Embryonic facial prominence (tissue), 1 donor: ENCODE data around the gene FERD3L.

ENCODE experiments used
- DNase-seq: peaks from one replicate; pipeline ENCODE4 v3.0.0-alpha.2; 2016; ENCODE audit errors: extremely low spot score

Gene FERD3L

GRCh38 chr7:19117091-19117869 is 27.9 kb downstream of the FERD3L start, which contains the start of gene TWIST1:
Gene TWIST1, minus strand, starts transcription at chr7:19117636. Its CDS starts 315 bp downstream, at chr7:19117321.
- DNase-seq, result peak; percentile 96

GRCh38 chr7:19116121-19117090 is 28.8 kb downstream of the FERD3L start:
- no peak for DNase-seq

GRCh38 chr7:19114551-19114855 is 30.7 kb downstream of the FERD3L start:
- DNase-seq, result no peak

- no peak for DNase-seq
Observed at GRCh38 chr7:19113855-19114550, 31.2 kb downstream of the FERD3L start.

GRCh38 chr7:19113002-19113350 is 32.2 kb downstream of the FERD3L start:
- DNase-seq, result no peak

- DNase-seq, result no peak
Observed at GRCh38 chr7:19112274-19113001, 32.8 kb downstream of the FERD3L start.

GRCh38 chr7:19111474-19112273 is 33.5 kb downstream of the FERD3L start:
- no peak for DNase-seq

- DNase-seq, result no peak
Observed at GRCh38 chr7:19110776-19111175, 34.4 kb downstream of the FERD3L start.

GRCh38 chr7:19110026-19110730 is 35.0 kb downstream of the FERD3L start:
- no peak for DNase-seq

GRCh38 chr7:19109000-19109946 is 35.9 kb downstream of the FERD3L start:
- DNase-seq, result no peak

- no peak for DNase-seq
Observed at GRCh38 chr7:19107356-19108146, 37.7 kb downstream of the FERD3L start.

GRCh38 chr7:19107081-19107355 is 38.2 kb downstream of the FERD3L start:
- DNase-seq, result no peak

GRCh38 chr7:19106241-19107080 is 38.8 kb downstream of the FERD3L start:
- no peak for DNase-seq

GRCh38 chr7:19105546-19105945 is 39.7 kb downstream of the FERD3L start:
- no peak for DNase-seq

GRCh38 chr7:19104811-19105210 is 40.4 kb downstream of the FERD3L start:
- DNase-seq, result no peak

GRCh38 chr7:19102884-19103283 is 42.3 kb downstream of the FERD3L start:
- no peak for DNase-seq

- DNase-seq, result no peak
Observed at GRCh38 chr7:19101909-19102308, 43.3 kb downstream of the FERD3L start.
